Fibroblast of peridontal ligament (primary cell): Measurements from ENCODE around the gene PRR33.

Experiments used
- DNase-seq: peaks from one replicate; pipeline ENCODE4 v3.0.0-alpha.2; 2010; ENCODE audit errors: extremely low read depth

PRR33 gene

GRCh38 chr11:1927848-1928469, 36.3 kb upstream of the PRR33 start:
- no peak for DNase-seq

- DNase-seq: no peak
Measured at GRCh38 chr11:1927026-1927847, 35.5 kb upstream of the PRR33 start.

GRCh38 chr11:1926156-1927025, 34.7 kb upstream of the PRR33 start:
- DNase-seq: no peak

GRCh38 chr11:1925373-1926155, 33.9 kb upstream of the PRR33 start:
- DNase-seq: no peak

DNA sequence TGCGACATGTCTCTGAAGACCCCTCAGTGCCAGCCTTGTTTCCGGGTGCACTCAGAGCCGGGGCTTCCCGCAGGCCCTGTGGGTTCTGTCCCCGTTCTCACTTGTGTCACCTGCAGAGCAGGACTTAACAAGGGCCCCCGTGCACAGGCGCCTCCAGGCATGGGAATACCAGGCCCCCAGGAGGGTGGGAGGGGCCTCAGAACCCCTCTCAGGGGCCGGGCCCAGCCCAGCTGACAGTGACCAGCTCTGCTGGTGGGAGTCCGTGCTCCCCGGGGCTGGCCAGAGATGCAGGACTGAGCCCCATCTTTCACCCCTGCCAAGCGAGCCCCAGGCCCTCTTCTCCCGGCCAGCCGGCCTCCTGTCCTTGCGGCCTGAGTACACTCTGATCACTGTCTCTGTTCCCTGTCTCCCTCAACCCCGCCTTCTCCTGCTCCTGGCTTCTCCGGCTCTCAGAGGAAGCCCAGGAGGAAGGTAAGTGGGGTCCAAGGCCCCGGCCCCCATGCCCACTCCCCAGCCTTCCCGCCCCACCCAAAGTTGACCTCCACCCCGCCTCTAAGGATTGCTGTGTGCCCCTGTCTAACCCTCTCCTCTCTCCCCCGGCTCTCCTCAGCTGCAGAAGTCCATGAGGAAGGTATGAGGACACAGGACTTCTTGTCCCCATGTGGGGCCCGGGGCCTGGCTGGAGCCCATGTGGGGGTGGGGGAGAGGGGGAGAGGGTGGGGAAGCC, 33.1 kb upstream of the PRR33 start:
- DNase-seq: no peak

GRCh38 chr11:1924181-1924580, 32.5 kb upstream of the PRR33 start:
- no peak for DNase-seq

DNA sequence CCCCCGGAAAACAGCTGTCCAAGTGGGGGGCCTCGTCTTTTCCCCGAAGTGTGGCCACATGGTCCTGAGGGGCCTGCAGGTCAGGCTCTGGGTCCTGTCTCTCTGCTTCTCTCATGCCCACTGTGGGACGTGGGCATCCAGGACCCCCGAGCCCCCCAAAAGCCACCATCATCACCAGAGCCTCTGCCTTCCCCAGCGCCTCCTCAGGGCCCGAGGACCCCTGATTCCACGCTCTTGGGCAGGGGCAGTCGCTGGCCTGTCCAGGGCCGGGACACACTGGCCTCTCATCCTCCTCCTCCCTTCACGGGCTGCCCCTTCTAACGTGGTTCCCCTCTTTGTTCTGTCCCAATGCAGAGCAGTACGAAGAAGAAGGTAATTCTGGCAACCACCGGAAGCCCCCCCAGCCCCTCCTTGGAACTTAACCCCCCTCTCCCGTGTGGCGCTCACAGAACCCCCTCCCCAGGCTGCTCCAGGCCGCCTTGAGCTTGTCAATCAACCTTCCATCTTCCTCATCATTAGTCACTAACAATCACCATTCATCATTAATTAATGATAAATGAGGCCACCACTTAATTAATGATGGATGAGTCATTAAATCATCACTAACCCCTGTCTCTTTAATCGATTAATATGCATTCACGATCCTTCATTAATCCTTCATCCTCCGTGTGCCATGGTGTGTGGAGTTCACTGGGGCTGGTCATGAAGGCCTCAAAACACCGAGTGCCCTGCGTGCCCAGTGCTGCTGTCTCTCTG, 31.7 kb upstream of the PRR33 start:
- DNase-seq: no peak

DNA sequence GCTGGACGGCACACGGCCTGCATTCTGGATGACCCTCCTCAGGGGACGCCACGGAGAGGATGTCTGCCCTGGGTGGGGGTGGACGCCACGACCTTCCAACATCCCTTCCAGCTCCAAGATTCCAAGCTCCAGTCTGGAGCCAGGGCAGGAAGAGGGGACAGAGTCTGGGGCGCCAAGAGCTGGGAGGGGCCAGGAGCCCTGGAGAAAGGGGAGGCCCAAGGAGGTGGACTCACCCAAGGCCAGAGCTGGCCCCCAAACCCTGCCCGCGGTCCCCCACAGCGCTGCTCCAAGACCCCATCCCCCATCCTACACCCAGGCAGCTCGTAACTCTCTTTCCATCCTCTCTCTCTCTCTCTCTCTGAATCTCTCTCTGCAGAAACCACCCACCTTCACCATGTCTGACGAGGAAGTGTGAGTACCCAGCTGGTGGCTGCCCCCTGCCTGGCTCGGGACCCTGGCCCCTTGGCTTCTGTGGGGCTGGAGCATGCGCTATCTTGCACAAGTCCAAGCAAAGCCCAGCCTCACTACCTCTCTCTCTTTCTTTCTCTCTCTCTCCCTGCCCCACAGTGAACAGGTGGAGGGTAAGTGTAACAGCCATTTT, 30.9 kb upstream of the PRR33 start:
- no peak for DNase-seq

GRCh38 chr11:1921574-1922141, 30.0 kb upstream of the PRR33 start:
- DNase-seq: peak; percentile 43

DNA sequence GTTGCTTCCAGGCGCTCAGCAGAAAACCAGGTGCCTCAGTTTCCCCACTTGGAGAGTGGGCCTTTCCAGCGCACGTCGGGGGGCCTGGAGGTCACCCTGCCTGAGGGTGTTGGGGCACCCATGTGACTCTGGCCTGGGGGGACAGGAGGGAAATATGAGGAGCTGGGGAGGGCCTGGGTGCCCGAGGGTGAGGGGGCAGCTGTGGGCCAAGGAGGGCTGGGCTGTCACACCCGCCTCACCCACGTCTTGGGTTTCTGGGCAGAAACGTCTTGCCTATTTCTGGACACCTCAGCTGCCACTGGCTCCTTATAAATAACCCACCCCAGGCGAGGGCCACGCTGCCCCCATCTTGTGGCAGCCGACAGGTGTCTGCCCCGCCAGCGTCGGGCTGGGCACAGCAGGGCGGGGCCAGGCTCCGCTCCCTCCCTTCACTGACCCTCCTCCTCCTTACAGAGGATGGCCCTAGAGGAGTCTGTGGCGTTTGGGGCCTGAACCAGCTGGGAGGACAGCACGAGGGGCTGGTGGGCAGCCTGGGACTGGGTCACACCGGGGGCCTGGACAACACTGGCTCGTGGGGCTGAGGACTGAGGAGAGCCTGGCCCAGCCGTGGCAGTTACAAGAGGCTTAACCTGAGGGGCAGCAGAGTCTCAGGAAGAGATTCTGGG, 29.3 kb upstream of the PRR33 start:
- DNase-seq: no peak

DNA sequence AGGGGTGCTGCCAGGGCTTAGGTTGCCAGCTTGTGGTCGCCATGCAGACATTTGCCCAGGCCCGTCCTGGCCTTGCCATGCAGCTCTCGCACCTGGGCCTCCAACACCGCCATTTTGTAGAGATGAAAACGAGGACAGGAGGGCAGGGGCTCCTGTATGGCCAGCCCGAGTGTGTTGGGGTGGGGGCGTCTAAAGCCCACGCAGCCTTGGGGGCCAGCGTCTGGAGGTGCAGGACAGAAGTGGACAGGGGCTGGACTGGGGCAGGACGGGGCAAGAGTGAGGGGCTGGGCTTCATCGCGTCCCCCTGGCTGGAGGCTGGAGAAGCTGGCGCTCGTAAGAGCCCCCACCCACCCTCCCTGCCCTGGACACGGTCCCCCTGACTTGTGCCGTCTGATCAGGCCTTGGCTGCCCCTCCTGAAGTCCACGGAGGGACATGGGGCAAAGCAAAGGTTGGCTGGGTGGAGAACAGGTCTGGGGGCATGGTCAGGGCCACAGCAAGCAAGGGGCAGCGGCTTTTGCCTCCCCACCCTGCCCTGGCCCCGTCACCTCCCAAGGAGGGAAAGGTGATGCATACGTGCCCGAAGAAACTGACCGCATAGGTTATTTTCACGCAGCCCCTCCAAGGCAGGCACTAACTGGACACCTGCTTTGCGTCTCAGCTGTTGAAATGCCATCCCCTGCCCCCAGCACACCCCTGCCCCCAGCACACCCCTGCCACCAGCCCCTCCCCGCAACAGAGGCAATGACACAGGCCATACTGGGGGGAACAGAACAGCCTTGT, 28.6 kb upstream of the PRR33 start:
- no peak for DNase-seq

GRCh38 chr11:1919391-1920127, 27.9 kb upstream of the PRR33 start, which contains the start of gene TNNT3:
Gene TNNT3, plus strand, starts transcription at chr11:1919703. Its CDS starts 3,172 bp downstream, at chr11:1922875.
- no peak for DNase-seq

DNA sequence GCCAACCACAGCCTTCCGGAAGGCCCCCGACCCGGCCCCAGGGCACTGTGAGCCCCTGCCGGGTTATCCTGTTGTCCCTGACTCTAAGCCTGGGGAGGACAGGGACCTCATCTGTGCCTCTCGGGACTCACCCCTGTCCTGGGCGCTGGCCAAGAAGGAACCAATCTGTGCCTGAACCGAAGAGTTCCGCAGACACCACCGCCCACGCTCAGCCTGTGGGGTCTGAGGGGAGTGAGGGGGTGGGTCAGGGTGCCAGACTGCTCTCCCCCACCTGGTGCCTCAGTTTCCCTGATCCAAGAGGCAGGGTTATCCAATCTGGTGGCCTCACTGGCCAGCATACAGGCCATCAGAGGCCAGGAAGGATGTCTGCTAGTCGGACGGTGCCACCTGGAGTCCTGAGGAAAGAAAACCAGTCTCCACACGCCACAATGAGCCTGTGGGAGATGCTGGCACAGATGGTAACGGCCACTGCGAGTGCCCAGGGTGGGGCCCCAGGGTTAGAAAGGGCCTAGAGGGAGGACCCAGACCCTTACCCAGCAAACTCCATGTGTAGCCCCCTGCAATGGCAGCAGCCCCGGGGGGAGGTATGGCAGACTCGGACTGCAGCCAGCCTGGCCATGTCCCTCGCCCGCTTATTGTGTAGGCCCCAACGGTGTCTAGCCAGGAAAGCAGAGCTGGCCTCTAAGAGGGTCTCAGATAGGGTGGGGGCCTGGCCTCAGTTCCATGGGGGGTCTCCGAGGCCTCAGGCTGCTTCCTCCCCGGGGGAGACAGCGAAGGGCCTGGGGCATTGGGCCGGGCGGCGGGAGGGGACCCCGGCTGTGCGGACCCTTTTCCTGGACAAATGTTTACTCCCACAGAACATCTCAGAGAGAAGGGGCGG, 27.0 kb upstream of the PRR33 start:
- DNase-seq: no peak

DNA sequence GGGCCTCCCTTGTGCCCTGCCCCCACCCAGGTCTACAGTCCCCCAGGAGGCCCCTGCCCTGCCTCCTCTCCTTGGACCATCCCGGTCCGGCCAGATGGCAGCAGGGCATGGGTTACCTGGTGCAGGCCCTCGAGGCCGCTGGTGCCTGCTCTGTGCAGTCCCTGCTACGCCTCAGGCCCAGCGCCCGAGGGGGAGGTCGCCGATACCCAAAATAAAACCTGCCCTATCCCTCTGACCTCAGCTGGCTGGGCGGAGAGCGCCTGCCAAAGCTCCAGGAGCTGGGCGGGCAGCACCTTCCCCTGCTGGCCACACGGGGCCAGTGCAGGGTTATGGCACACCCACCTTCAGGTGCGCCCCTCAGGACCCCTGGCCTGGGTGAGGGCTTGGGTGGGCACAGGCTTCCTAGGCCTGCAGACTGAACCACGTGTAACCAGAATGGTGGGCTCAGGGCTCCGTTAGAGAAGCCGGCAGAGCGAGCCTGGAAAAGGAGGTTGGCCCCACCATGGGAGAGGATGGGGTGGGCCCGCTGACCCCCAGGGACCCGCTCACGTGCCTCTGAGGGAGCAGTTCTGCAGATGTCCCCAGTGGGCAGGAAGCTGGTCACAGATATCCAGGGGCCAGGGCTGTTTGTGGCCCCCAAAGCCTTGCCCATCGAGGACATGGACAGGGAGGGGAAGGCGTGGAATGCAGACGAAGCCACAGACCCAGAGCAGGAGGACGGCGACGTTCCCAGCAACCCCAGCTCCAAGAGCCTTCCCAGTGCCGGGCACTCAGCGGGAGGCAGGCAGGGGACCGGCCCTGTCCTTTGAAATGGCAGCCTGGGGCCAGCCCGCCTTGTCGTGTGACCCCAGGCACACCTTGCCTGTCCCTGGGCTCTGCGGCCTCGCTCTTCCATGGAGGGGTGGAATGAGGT, 26.1 kb upstream of the PRR33 start:
- no peak for DNase-seq

- no peak for DNase-seq
Measured at GRCh38 chr11:1916986-1917522, 25.4 kb upstream of the PRR33 start.
